ENCODE data around the gene PIM3.
"Not testable (repeated sequence)": the region's sequence is repeated elsewhere in the genome, so short reads cannot be mapped to it uniquely, and the experiment has no call there.

Gene PIM3

DNA sequence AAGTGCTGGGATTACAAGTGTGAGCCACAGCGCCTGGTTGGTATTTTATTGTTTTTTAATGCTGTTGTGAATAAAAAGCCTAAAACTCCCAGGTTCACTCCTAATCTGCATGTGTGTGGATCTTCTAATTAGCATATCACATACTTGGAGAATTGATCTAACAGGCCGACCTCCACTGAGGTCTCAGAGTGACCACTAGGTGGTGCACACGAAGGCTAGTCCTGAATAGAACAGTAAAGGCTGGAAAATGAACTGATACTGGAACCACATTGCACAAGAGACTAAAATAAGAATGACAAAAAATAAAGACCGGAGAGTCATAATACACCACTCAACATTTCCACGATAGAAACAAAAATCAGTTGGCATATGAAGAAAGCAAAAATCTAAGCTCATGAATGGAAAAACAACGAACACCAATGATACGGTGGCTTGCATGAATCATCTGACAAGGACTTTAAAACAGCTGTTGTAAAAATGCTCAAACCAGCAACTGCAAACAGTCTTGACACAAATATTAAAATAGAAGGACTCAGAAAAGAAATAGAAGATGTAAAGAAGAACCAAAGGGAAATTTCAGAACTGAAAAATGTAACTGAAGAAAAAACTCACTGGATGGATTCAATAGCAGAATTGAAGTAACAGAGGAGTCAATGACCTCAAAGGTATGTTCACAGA is 19.2 kb downstream of the PIM3 start:
- TF ChIP-seq POLR2A (IDR thresholded peaks at IDR 0.05; ENCODE audit: low read depth, low read length): no peak
- no peak for FAIRE-seq
- no peak for DNase-seq (ENCODE audit: insufficient read length, low spot score)

DNA sequence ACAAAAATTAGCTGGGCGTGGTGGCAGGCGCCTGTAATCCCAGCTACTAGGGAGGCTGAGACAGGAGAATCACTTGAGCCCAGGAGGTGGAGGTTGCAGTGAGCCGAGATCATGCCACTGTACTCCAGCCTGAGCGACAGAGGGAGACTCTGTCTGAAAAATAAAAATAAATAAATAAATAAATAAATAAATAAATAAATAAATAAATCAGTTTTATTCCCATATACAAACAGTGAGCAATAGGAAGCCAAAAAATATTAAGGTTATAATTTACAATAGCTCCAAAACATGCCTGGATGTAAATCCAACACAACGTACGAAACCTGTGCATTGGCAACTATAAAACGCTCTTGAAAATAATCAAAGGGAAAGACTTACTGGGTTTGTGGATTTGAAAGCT is 21.2 kb downstream of the PIM3 start:
- DNase-seq (ENCODE audit: insufficient read length, low spot score); FAIRE-seq: not testable (repeated sequence)

DNA sequence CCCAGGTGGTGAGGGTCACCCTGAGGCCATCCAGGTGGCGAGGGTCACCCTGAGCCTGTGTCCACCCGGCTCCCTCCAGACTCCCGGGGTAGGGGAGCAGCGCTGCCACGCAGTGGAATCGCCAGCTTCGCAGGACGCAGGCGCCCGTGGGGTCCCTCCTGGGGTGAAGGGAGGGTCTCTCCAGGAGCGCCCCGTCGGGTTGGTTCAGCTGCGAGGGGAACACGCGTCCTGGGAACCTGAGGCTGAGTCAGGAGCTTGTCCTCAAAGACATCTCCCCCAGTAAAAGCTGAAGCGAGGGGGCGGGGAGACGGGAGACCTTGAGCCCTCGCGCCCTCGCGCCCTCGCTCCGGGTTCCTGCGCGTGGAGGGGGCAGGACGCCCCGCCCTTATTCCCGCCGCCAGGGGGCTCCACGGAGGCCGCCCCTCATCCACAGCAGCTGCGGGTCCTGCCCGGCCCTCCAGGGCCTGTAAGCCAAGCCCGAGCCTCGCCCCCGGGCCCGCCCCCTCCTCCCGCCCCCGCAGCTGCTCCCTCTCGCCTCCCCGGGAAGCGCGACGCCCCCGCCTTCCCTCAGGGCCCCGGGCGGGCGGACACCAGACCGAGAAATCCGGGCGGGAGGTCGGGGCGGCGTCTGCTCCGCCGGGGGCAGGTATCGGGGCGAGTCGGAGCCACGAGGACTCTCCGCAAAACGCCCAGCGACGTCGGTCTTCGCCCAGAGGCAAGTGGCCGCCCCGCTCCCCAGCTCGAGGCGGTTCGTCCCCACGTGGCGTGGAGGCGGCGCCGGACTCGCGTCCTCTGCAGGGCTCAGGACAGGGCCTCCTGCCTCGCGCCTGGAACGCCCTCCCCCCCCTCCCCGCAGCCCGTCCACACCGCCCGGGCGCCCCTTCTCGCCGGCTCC is 22.8 kb downstream of the PIM3 start:
- DNase-seq (ENCODE audit: insufficient read length, low spot score) (no peak), FAIRE-seq (no peak)
- no peak for TF ChIP-seq POLR2A (IDR thresholded peaks at IDR 0.05; ENCODE audit: low read depth, low read length)

DNA sequence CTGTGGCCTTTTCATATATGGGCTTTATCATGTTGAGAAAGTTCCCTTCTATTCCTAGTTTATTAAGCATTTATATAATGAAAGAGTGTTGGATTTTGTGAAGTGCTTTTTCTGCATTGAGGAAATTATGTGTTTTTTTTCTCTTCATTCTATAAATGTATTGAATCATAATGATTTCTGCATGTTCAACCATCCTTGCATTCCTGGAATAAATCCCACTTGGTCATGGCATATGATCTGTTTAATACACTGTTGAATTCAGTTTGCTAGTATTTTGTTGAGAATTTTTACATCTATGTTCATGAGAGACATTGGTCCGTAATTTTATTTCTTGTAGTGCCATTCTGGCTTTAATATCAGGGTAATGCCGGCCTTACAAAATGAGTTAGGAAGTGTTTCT is 25.8 kb downstream of the PIM3 start:
- DNase-seq (ENCODE audit: insufficient read length, low spot score) (no peak), FAIRE-seq (no peak)
- no peak for TF ChIP-seq POLR2A (IDR thresholded peaks at IDR 0.05; ENCODE audit: low read depth, low read length)

DNA sequence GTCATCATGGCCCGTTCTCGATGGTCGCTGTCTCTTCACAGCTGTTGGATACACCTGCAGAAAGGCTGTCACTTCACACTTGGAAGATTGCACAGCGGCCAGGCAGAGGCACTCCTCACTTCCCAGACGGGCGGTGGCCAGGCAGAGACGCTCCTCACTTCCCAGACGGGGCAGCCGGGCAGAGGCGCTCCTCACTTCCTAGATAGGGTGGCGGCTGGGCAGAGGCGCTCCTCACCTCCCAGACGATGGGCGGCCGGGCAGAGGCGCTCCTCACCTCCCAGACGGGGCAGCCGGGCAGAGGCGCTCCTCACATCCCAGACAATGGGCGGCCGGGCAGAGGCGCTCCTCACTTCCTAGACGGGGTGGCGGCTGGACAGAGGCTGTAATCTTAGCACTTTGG is 29.3 kb downstream of the PIM3 start:
- FAIRE-seq; DNase-seq (ENCODE audit: insufficient read length, low spot score): not testable (repeated sequence)

GRCh38 chr22:49991167-49991566 is 30.6 kb downstream of the PIM3 start:
- DNase-seq (ENCODE audit: insufficient read length, low spot score): no peak
- no peak for FAIRE-seq
- TF ChIP-seq POLR2A (IDR thresholded peaks at IDR 0.05; ENCODE audit: low read depth, low read length): no peak

GRCh38 chr22:49991907-49992533 is 31.4 kb downstream of the PIM3 start:
- DNase-seq (ENCODE audit: insufficient read length, low spot score) (no peak), FAIRE-seq (no peak)
- TF ChIP-seq POLR2A (IDR thresholded peaks at IDR 0.05; ENCODE audit: low read depth, low read length): no peak

DNA sequence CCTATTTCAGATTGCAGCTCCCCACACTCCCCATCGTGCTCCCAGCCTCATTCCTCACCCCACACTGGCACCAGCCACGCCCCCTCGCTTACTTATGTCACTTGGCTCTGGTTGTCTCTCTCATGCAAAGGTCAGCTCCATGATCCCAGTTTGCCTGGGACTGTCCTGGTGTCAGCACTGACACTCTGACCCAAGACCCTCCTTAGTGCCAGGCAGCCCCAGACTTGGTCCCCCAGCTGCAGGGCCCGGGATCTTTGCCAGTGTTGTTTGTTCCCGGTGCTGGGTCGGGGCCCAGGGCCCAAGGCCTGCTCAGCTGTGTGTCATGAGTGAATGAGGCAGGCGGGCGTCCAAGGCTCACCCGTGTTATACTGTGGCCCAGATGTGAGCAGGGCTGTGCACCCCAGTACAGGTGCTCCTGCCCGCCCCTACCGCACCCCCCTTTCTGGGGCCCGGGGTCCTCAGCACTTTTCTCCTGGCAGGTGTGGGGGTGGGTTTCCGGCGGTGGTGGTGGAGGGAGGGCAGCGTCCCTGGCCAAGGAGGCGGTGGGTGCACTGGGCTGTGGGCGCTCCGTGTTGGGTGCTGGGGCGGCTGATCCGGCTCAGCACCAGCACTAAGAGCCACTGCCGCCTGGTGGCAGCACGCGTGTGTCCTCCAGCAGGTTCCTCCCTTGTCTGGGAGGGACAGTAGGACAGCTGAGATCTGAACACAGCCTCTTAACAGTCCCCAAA is 32.5 kb downstream of the PIM3 start:
- DNase-seq (ENCODE audit: insufficient read length, low spot score): no peak
- FAIRE-seq: no peak
- TF ChIP-seq POLR2A (IDR thresholded peaks at IDR 0.05; ENCODE audit: low read depth, low read length): no peak

- no peak for TF ChIP-seq POLR2A (IDR thresholded peaks at IDR 0.05; ENCODE audit: low read depth, low read length)
- no peak for FAIRE-seq
- DNase-seq (ENCODE audit: insufficient read length, low spot score): no peak
Measured at GRCh38 chr22:49993649-49994360, 33.2 kb downstream of the PIM3 start.

DNA sequence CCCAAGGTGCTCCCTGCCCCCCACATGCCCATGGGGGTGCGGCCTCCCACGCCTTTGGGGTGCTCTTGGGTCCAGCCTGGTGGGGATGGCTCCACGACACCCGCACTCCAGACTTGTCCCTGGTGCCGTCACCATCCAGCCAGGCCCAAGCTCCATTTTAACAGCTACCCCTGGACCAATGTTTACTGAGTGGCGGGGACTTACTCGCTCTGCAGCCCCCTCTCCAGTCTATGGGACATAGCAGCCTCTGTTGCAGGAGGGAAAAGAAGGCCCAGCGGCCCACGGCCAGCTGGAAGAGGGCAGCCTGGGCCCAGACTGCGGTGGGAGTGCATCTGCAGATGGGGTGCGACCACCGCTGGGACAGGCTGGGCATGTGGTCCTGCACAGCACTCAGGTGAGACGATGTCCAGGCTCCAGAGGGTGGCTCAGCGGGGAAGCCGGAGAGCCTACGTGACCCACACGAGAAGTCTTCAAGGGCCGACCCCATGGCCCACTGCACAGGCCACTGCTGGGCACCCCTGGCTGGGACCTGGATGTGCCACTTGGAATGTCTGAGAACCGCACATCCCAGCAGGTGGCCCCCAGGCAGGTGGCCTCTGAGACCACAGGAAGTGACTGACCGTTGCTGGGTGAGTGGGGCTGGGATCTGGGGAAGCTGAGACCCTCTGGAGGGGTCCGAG is 33.9 kb downstream of the PIM3 start:
- TF ChIP-seq POLR2A (IDR thresholded peaks at IDR 0.05; ENCODE audit: low read depth, low read length): no peak
- no peak for DNase-seq (ENCODE audit: insufficient read length, low spot score)
- FAIRE-seq: no peak

- DNase-seq (ENCODE audit: insufficient read length, low spot score): no peak
- TF ChIP-seq POLR2A (IDR thresholded peaks at IDR 0.05; ENCODE audit: low read depth, low read length): no peak
- no peak for FAIRE-seq
Measured at GRCh38 chr22:49995041-49995360, 34.4 kb downstream of the PIM3 start.

DNA sequence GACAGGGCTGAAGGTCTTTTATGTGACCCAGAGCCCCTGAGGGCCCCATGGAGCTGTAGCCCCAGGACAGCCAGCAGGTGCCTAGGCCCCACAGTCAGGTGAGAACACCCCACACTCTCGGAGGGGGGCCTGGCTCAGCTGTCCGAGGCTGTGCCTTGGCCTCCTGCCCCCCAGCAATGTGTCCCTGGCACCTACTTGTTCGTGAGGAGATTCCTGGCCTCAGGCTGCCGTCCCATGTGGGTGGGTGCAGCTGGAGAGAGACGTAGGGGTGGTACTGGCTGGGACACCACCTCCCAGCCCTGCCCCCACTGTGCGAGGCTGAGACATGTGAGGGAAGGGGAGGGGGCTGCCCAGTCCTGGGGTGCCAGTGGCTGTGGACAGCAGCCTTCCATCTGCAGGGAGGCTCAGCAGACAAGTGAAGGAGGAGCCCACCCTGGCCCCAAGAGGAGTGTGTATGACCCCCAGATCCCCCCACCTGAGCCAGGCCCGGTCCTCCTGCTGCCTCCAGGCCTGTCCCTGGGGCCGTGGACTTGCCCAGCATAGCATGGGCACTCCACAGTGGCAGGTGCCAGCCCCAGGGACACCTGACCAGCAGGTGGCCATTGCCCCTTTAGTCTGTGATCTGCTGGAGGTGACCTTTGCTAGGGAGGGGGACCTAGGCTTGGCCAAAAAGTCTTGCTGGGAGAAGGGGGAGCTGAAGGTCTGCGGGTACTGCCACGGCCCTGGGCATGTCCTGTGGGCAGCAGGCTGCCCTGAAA is 35.0 kb downstream of the PIM3 start:
- no peak for TF ChIP-seq POLR2A (IDR thresholded peaks at IDR 0.05; ENCODE audit: low read depth, low read length)
- FAIRE-seq (no peak), DNase-seq (ENCODE audit: insufficient read length, low spot score) (no peak)

Measured in H54 (cell line).